Mesothelial cell of epicardium (in vitro differentiated cells): ENCODE results near the gene BANF1. TPM values are rescaled to one million over a fixed set of nuclear protein-coding genes. Genes with fewer than 3 reads are reported as not detected.

Experiments
- DNase-seq, 2 experiments: peaks; one replicate each; pipeline ENCODE4 v3.0.0; 2021; ENCODE audit warnings: low spot score in 2 of 2; ENCODE audit not compliant: unreplicated experiment in 2 of 2
- H3K27ac Mint-ChIP-seq: 2 replicates; pipeline ENCODE4 v1.8.0; 2021; ENCODE audit warnings: mixed read lengths
- H3K27me3 Mint-ChIP-seq: 2 replicates; pipeline ENCODE4 v1.8.0; 2021; ENCODE audit warnings: low read depth, mixed read lengths
- H3K36me3 Mint-ChIP-seq: 2 replicates; pipeline ENCODE4 v1.8.0; 2021; ENCODE audit warnings: mixed read lengths
- H3K4me1 Mint-ChIP-seq: 2 replicates; pipeline ENCODE4 v1.8.0; 2021; ENCODE audit warnings: mixed read lengths
- H3K4me3 Mint-ChIP-seq: 2 replicates; pipeline ENCODE4 v1.8.0; 2021; ENCODE audit warnings: mild to moderate bottlenecking, moderate library complexity, mixed read lengths
- H3K9me3 Mint-ChIP-seq: 2 replicates; pipeline ENCODE4 v1.8.0; 2021; ENCODE audit warnings: mixed read lengths
- total RNA-seq: library from RNA; stranded (reverse); gene quantifications from 3 replicates; pipeline ENCODE4 v1.2.1, GENCODE V29; 2021
- TF ChIP-seq, protein P1 (sequence below): fragments of 200-600 bp; sonication (generic); IDR thresholded peaks from one replicate; pipeline ENCODE4 v1.5.0; 2021; ENCODE audit warnings: antibody characterized with exemption; ENCODE audit not compliant: unreplicated experiment

BANF1 gene
- total RNA-seq, 1 donor from 2014 or later = 170 TPM

GRCh38 chr11:65976216-65977176 is 25.8 kb upstream of the BANF1 start:
- Mint-ChIP-seq H3K36me3 (peaks cover 35% of the 10 kb centered on the region), H3K4me1 (no peaks in the 10 kb centered on the region), H3K27ac (no peak overlapping the region), H3K9me3 (no peaks in the 10 kb centered on the region), H3K4me3 (no peak overlapping the region), H3K27me3 (no peaks in the 10 kb centered on the region)
- TF ChIP-seq, protein P1, sequence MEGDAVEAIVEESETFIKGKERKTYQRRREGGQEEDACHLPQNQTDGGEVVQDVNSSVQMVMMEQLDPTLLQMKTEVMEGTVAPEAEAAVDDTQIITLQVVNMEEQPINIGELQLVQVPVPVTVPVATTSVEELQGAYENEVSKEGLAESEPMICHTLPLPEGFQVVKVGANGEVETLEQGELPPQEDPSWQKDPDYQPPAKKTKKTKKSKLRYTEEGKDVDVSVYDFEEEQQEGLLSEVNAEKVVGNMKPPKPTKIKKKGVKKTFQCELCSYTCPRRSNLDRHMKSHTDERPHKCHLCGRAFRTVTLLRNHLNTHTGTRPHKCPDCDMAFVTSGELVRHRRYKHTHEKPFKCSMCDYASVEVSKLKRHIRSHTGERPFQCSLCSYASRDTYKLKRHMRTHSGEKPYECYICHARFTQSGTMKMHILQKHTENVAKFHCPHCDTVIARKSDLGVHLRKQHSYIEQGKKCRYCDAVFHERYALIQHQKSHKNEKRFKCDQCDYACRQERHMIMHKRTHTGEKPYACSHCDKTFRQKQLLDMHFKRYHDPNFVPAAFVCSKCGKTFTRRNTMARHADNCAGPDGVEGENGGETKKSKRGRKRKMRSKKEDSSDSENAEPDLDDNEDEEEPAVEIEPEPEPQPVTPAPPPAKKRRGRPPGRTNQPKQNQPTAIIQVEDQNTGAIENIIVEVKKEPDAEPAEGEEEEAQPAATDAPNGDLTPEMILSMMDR = no peak
- DNase-seq = no peak

DNA sequence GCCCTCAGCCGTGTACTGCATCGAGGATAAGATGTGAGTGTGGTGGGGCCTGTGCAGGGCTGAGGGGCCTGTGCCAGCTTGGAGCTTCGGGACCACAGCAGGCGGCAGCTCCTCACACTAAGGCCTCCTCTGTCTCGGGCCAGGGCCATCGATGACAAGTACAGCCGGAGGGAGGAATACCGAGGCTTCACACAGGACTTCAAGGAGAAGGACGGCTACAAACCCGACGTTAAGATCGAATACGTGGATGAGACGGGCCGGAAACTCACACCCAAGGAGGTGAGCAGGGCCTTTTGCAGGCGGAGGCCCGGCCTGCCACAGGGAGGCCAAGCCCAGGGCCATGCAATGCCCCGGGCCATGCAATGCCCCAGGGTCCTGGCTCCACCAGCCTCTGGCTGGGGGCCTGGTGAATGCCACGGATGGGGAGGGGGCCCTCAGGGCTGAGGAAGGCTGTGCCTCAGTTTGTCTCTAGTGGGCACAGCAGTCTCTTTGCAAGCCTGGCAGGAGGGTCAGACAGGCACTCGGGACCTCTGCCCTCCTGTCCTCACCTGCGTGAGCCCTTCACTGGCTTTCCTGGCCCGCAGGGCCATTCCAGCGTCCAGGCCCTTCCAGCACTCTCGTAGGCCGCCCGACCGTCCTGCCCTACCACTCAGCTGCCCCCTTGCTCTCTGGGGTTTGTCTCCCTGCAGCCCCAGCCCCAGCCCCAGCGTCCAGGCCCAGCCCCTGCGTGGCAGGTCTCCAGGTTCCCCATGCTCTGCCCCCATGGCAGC is 24.5 kb upstream of the BANF1 start:
- Mint-ChIP-seq H3K36me3 (peaks cover 28% of the 10 kb centered on the region), H3K9me3 (no peaks in the 10 kb centered on the region), H3K4me1 (no peaks in the 10 kb centered on the region), H3K4me3 (no peak overlapping the region), H3K27ac (no peak overlapping the region), H3K27me3 (no peaks in the 10 kb centered on the region)
- TF ChIP-seq, protein P1 = no peak
- DNase-seq = no peak

- no peaks in the 10 kb centered on the region for H3K9me3 Mint-ChIP-seq
- no peaks in the 10 kb centered on the region for H3K4me1 Mint-ChIP-seq
- H3K4me3 Mint-ChIP-seq = no peak overlapping the region
- H3K27me3 Mint-ChIP-seq = no peaks in the 10 kb centered on the region
- TF ChIP-seq, protein P1 = no peak
- H3K27ac Mint-ChIP-seq = no peak overlapping the region
- no peak for DNase-seq
- peaks cover 21% of the 10 kb centered on the region for H3K36me3 Mint-ChIP-seq
These were observed 23.7 kb upstream of the BANF1 start for GRCh38 chr11:65978391-65979238.

DNA sequence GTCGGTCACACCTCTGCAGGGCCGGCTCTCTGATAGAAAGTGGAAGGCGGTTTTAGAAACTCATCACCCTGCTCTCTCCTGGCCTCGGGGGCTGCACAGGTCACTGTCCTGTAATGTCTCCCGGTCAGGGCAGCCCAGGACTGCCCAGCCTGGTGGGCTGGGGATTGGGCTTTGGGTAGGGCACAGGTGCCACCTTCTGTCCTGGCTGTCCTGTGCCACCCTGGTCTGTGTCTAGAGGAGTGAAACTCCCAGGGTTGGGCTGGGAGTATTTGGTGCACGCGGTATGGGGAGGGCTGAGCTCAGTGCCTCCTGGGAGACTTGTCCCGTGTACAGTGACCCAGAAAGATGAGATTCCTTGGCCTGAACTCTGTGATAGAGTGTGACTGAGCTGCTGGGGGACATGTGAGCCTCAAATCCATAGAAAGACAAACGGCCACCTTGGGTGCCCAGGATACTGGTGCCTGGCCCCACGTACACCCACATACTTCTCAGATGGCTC is 23.0 kb upstream of the BANF1 start:
- Mint-ChIP-seq H3K27ac (no peak overlapping the region), H3K9me3 (no peaks in the 10 kb centered on the region), H3K36me3 (peaks cover 19% of the 10 kb centered on the region), H3K4me1 (no peaks in the 10 kb centered on the region), H3K4me3 (no peak overlapping the region), H3K27me3 (no peaks in the 10 kb centered on the region)
- TF ChIP-seq, protein P1 = no peak
- DNase-seq = no peak

- peaks cover 11% of the 10 kb centered on the region for H3K36me3 Mint-ChIP-seq
- no peaks in the 10 kb centered on the region for H3K27me3 Mint-ChIP-seq
- H3K9me3 Mint-ChIP-seq = no peaks in the 10 kb centered on the region
- no peaks in the 10 kb centered on the region for H3K4me1 Mint-ChIP-seq
- TF ChIP-seq, protein P1 = no peak
- no peak overlapping the region for H3K27ac Mint-ChIP-seq
- no peak for DNase-seq
- H3K4me3 Mint-ChIP-seq = no peak overlapping the region
These were observed 21.1 kb upstream of the BANF1 start for GRCh38 chr11:65981101-65981740.
